Skeletal muscle tissue (tissue), 4 donors: ENCODE results near the gene IL17RE. TPM values are rescaled to one million over a fixed set of nuclear protein-coding genes. Genes with fewer than 3 reads are reported as not detected.
"Not testable (repeated sequence)": the region's sequence is repeated elsewhere in the genome, so short reads cannot be mapped to it uniquely, and the experiment has no call there.

Source experiments
- H3K27ac ChIP-seq: one replicate; pipeline ENCODE4 v1.7.0; 2013; ENCODE audit warnings: mild to moderate bottlenecking, low read depth, low read length, inconsistent platforms
- H3K27me3 ChIP-seq, 3 donors: one replicate each; pipeline ENCODE4 v1.7.0; 2013; ENCODE audit warnings: low read length in 3 of 3; ENCODE audit not compliant: control insufficient read depth in 3 of 3, insufficient read depth in 3 of 3
- H3K36me3 ChIP-seq, 3 donors: one replicate each; pipeline ENCODE4 v1.7.0; 2013; ENCODE audit warnings: low read length in 3 of 3; ENCODE audit not compliant: control insufficient read depth in 3 of 3, insufficient read depth in 3 of 3
- H3K4me1 ChIP-seq, 3 donors: one replicate each; pipeline ENCODE4 v1.7.0; 2013; ENCODE audit warnings: low read length in 3 of 3, mild to moderate bottlenecking in 3 of 3; ENCODE audit not compliant: control insufficient read depth in 3 of 3, insufficient read depth in 3 of 3
- H3K4me3 ChIP-seq, 3 donors: one replicate each; pipeline ENCODE4 v1.7.0; 2013; ENCODE audit warnings: low read length in 3 of 3
- H3K9ac ChIP-seq, 3 donors: one replicate each; pipeline ENCODE4 v1.7.0; 2013; ENCODE audit warnings: low read length in 3 of 3, mild to moderate bottlenecking in 3 of 3, moderate library complexity in 2 of 3, low read depth in 1 of 3
- H3K9me3 ChIP-seq, 3 donors: one replicate each; pipeline ENCODE4 v1.7.0; 2013; ENCODE audit warnings: low read length in 3 of 3; ENCODE audit not compliant: control insufficient read depth in 3 of 3
- total RNA-seq: library from RNA; depleted of rRNA; stranded (reverse); fragments of >200 nt; gene quantifications from one replicate; pipeline ENCODE4 v1.2.3, GENCODE V29; 2014
- donor health status: Osteomylitis.

The IL17RE gene
- total RNA-seq, 1 donor from 2014 or later = not detected

DNA sequence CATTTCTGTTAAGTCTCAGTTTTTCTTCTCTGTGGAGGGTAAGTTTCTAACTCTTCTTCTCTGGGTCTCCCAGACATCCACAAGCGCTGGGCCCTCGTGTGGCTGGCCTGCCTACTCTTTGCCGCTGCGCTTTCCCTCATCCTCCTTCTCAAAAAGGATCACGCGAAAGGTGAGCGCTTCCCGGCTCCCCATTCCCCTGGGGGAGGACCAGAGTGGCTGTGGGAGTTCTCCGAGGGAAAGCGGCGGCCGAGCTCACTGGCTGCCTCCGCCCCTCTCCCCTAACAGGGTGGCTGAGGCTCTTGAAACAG is 29.8 kb downstream of the IL17RE start:
- no peaks in the 10 kb centered on the region for H3K9me3 ChIP-seq
- H3K27ac ChIP-seq = peak overlapping the region; percentile 96
- H3K9ac ChIP-seq = peak overlapping the region; percentile 68 to 97 (median 95)
- peak overlapping the region; percentile 84 to 91 (median 88) for H3K4me3 ChIP-seq
- H3K36me3 ChIP-seq = peaks cover 12 to 34% (median 19%) of the 10 kb centered on the region in 3 donors
- H3K4me1 ChIP-seq = peaks cover 18 to 32% (median 25%) of the 10 kb centered on the region in 3 donors
- no peaks in the 10 kb centered on the region for H3K27me3 ChIP-seq

DNA sequence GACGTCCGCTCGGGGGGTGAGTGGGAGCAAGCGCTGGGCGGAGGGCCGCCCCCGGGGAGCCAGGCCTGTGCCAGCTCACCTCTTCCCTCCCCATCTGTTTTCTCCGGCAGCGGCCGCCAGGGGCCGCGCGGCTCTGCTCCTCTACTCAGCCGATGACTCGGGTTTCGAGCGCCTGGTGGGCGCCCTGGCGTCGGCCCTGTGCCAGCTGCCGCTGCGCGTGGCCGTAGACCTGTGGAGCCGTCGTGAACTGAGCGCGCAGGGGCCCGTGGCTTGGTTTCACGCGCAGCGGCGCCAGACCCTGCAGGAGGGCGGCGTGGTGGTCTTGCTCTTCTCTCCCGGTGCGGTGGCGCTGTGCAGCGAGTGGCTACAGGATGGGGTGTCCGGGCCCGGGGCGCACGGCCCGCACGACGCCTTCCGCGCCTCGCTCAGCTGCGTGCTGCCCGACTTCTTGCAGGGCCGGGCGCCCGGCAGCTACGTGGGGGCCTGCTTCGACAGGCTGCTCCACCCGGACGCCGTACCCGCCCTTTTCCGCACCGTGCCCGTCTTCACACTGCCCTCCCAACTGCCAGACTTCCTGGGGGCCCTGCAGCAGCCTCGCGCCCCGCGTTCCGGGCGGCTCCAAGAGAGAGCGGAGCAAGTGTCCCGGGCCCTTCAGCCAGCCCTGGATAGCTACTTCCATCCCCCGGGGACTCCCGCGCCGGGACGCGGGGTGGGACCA is 30.4 kb downstream of the IL17RE start:
- Histone ChIP-seq H3K9ac (peak overlapping the region; percentile 68 to 97 (median 95)), H3K27me3 (no peaks in the 10 kb centered on the region), H3K9me3 (no peaks in the 10 kb centered on the region), H3K4me3 (peak overlapping the region; percentile 84 to 91 (median 88)), H3K27ac (peak overlapping the region; percentile 96), H3K36me3 (peaks cover 15 to 38% (median 24%) of the 10 kb centered on the region in 3 donors), H3K4me1 (peaks cover 18 to 32% (median 25%) of the 10 kb centered on the region in 3 donors)

GRCh38 chr3:9933561-9934234 is 31.1 kb downstream of the IL17RE start, which contains the start of gene CRELD1:
TSS of gene CRELD1 (plus strand) at chr3:9933834. CDS start at chr3:9934439, 605 bp downstream.
- Histone ChIP-seq H3K9ac (peak within 1 kb of the TSS; percentile 93 to 97 (median 95)), H3K27ac (peak within 1 kb of the TSS; percentile 96), H3K4me3 (peak within 1 kb of the TSS; percentile 84 to 91 (median 88)), H3K4me1 (peaks cover 18 to 32% (median 25%) of the 10 kb centered on the region in 3 donors), H3K36me3 (peaks cover 15 to 34% (median 27%) of the 10 kb centered on the region in 3 donors), H3K27me3 (no peaks in the 10 kb centered on the region), H3K9me3 (no peaks in the 10 kb centered on the region)

GRCh38 chr3:9934235-9934621 is 31.6 kb downstream of the IL17RE start:
- no peaks in the 10 kb centered on the region for H3K27me3 ChIP-seq
- peak overlapping the region; percentile 93 to 97 (median 95) for H3K9ac ChIP-seq
- H3K9me3 ChIP-seq = no peaks in the 10 kb centered on the region
- peaks cover 18 to 32% (median 25%) of the 10 kb centered on the region in 3 donors for H3K4me1 ChIP-seq
- peak overlapping the region; percentile 84 to 91 (median 88) for H3K4me3 ChIP-seq
- peaks cover 15 to 33% (median 27%) of the 10 kb centered on the region in 3 donors for H3K36me3 ChIP-seq
- peak overlapping the region; percentile 96 for H3K27ac ChIP-seq

DNA sequence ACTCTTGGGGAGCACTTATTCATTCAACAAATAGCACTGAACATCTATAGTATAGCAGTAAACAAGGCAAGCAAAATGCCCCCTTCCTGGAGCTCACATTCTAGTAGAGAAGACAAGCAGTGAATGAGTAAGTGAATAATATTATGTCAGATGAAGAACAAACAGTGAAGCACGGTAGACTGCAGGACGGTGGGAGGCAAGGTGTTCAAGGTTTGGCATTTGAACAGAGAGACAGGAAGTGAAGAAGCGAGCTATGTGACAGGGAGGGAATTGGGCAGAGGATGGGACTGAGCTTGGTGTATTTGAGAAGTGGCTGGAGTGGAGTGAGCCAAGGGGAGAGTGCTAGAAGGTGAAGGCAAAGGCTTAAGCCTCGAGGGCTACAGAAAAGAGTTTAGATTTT is 32.3 kb downstream of the IL17RE start:
- Histone ChIP-seq H3K4me3 (peak overlapping the region in 2 of 3 donors; percentile 84 to 91), H3K9ac (peak overlapping the region; percentile 14 to 97 (median 95)), H3K9me3 (no peaks in the 10 kb centered on the region), H3K36me3 (peaks cover 11 to 27% (median 27%) of the 10 kb centered on the region in 3 donors), H3K4me1 (peaks cover 18 to 32% (median 25%) of the 10 kb centered on the region in 3 donors), H3K27ac (no peak overlapping the region), H3K27me3 (no peaks in the 10 kb centered on the region)

DNA sequence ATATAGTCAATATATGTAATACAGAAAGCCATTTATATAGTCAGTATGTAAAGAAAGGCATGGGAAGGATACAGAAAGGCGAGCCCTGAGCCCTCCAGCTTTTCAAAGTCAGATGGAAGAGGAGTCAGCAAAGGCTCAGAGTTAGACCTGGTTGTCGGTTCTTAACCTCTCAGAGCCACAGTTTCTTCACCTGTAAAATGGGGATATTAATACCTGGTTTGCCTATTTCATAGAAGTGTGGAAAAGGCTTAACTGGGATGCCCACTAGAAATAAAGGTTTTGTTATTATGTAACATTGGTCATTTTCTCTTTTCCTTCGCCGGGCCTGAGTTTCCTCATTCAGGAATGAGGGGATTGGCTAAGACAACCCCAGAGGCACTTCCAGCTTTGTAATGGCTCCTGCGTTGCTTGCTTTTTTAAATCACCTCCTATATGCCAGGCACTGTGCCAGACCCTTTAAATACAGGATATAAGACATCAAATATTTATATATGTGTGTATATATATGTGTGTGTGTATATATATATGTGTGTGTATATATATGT is 33.4 kb downstream of the IL17RE start:
- Histone ChIP-seq H3K9ac (no peak overlapping the region), H3K4me3 (no peak overlapping the region), H3K27me3 (no peaks in the 10 kb centered on the region), H3K36me3 (peaks cover 11 to 28% (median 23%) of the 10 kb centered on the region in 3 donors), H3K9me3 (no peaks in the 10 kb centered on the region), H3K4me1 (peaks cover 18 to 32% (median 25%) of the 10 kb centered on the region in 3 donors), H3K27ac (no peak overlapping the region)

DNA sequence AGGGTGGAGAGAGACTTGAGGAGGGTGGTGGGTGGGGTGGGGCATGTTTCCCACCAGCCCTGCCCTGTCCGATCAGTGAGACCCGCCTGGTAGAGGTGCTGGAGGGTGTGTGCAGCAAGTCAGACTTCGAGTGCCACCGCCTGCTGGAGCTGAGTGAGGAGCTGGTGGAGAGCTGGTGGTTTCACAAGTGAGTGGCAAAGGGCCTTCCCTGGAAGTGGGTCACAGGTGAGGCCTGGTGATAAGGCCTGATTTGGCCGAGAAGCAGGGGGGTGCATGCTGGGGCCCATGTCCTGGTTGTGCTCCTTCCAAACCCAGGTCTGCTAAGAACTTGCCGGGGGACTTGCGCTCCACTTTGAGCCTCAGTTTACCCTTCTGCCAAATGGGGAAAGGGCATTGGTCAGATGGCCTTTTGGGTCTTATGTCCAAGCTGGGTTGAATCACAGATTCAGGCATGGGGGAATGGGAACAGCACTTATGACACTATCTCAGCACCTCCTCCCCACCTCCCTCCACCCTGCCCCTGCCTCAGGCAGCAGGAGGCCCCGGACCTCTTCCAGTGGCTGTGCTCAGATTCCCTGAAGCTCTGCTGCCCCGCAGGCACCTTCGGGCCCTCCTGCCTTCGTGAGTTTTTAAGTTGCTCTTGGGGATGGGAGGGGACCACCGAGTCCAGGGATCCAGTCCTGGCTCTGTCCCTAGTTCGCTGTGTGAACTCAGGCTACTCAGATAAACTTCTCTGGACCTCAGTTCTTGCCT is 35.0 kb downstream of the IL17RE start:
- Histone ChIP-seq H3K4me3 (no peak overlapping the region), H3K9ac (no peak overlapping the region), H3K36me3 (peaks cover 17 to 35% (median 32%) of the 10 kb centered on the region in 3 donors), H3K9me3 (no peaks in the 10 kb centered on the region), H3K27me3 (no peaks in the 10 kb centered on the region), H3K27ac (no peak overlapping the region), H3K4me1 (peaks cover 18 to 32% (median 22%) of the 10 kb centered on the region in 3 donors)

- no peaks in the 10 kb centered on the region for H3K9me3 ChIP-seq
- peaks cover 26 to 46% (median 40%) of the 10 kb centered on the region in 3 donors for H3K36me3 ChIP-seq
- no peaks in the 10 kb centered on the region for H3K27me3 ChIP-seq
- peaks cover 17 to 27% (median 17%) of the 10 kb centered on the region in 3 donors for H3K4me1 ChIP-seq
- no peak overlapping the region for H3K9ac ChIP-seq
- no peak overlapping the region for H3K4me3 ChIP-seq
- H3K27ac ChIP-seq = no peak overlapping the region
Measured at GRCh38 chr3:9938966-9939365, 36.3 kb downstream of the IL17RE start.

DNA sequence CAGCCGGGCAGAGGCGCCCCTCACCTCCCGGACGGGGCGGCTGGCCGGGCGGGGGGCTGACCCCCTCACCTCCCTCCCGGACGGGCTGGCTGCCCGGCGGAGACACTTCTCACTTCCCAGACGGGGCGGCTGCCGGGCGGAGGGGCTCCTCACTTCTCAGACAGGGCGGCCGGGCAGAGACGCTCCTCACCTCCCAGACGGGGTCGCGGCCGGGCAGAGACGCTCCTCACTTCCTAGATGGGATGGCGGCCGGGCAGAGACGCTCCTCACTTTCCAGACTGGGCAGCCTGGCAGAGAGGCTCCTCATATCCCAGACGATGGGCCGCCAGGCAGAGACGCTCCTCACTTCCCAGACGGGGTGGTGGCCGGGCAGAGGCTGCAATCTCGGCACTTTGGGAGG is 37.3 kb downstream of the IL17RE start:
- peaks cover 30 to 46% (median 43%) of the 10 kb centered on the region in 3 donors for H3K36me3 ChIP-seq

More for the DNA sequence above, 37.3 kb downstream of the IL17RE start:
- not testable (repeated sequence) for H3K27me3 ChIP-seq, H3K9me3 ChIP-seq, H3K4me3 ChIP-seq, H3K9ac ChIP-seq, H3K27ac ChIP-seq
- H3K4me1 ChIP-seq = peaks cover 8 to 18% (median 8%) of the 10 kb centered on the region in 3 donors
